ENCODE results near the gene KRT86.

DNA sequence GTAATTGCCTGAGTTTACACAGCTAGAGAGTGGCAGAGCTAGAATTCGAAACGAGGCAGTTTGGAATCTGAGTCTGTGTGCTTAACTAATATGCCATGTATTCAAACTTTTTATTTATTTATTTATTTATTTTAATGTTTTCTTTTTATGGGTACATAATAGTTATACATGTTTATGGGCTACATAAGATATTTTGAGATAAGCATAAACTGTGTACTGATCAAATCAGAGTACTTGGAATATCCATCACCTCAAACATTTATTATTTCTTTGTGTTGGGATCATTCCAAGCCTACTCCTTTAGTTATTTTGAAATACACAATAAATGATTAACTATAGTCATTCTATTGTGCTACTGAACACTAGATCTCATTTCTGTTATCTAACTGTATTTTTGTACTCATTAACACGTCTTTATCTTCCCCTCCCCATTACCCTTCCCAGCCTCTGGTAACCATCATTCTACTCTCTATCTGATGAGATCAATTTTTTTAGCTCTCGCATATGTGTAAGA is 24.3 kb downstream of the KRT86 start:
- no peak for TF ChIP-seq EZH2 (IDR thresholded peaks at IDR 0.05; ENCODE audit: insufficient read depth, poor library complexity, severe bottlenecking)
- TF ChIP-seq EZH2phosphoT487 (IDR thresholded peaks at IDR 0.05; ENCODE audit: insufficient read depth, low read depth) = no peak
